HG02610 (cell line): ENCODE data around the gene WDFY3.

ENCODE experiments used
- ATAC-seq: cut with Tn5 transposase; IDR thresholded peaks from one replicate; pipeline ENCODE4 v1.9.1; 2021; ENCODE audit warnings: mild to moderate bottlenecking, moderate library complexity; ENCODE audit not compliant: unreplicated experiment

WDFY3 gene

GRCh38 chr4:84952004-84952403, 14.5 kb downstream of the WDFY3 start:
- ATAC-seq, result no peak

- ATAC-seq, result no peak
These were observed 18.4 kb downstream of the WDFY3 start for GRCh38 chr4:84948056-84948455.

- no peak for ATAC-seq
These were observed 21.5 kb downstream of the WDFY3 start for GRCh38 chr4:84944947-84945346.

GRCh38 chr4:84940960-84941359, 25.5 kb downstream of the WDFY3 start:
- no peak for ATAC-seq

- no peak for ATAC-seq
These were observed 27.4 kb downstream of the WDFY3 start for GRCh38 chr4:84939113-84939512.

GRCh38 chr4:84938316-84938715, 28.2 kb downstream of the WDFY3 start:
- no peak for ATAC-seq

GRCh38 chr4:84937381-84937977, 29.0 kb downstream of the WDFY3 start:
- ATAC-seq, result no peak

GRCh38 chr4:84936123-84936522, 30.4 kb downstream of the WDFY3 start:
- no peak for ATAC-seq

- no peak for ATAC-seq
These were observed 34.0 kb downstream of the WDFY3 start for GRCh38 chr4:84932462-84932861.

GRCh38 chr4:84931961-84932360, 34.5 kb downstream of the WDFY3 start:
- ATAC-seq, result no peak

GRCh38 chr4:84931274-84931673, 35.2 kb downstream of the WDFY3 start:
- ATAC-seq, result no peak

GRCh38 chr4:84928089-84928488, 38.4 kb downstream of the WDFY3 start:
- ATAC-seq, result no peak

- ATAC-seq, result no peak
These were observed 39.1 kb downstream of the WDFY3 start for GRCh38 chr4:84927428-84927827.

GRCh38 chr4:84925558-84925957, 40.9 kb downstream of the WDFY3 start:
- no peak for ATAC-seq

- no peak for ATAC-seq
These were observed 42.1 kb downstream of the WDFY3 start for GRCh38 chr4:84924434-84924833.

- ATAC-seq, result no peak
These were observed 45.9 kb downstream of the WDFY3 start for GRCh38 chr4:84920617-84921016.

- ATAC-seq, result no peak
These were observed 48.5 kb downstream of the WDFY3 start for GRCh38 chr4:84917869-84918600.

GRCh38 chr4:84917086-84917821, 49.2 kb downstream of the WDFY3 start:
- ATAC-seq, result no peak

- ATAC-seq, result no peak
These were observed 50.3 kb downstream of the WDFY3 start for GRCh38 chr4:84916227-84916626.

GRCh38 chr4:84915396-84915780, 51.1 kb downstream of the WDFY3 start:
- no peak for ATAC-seq

GRCh38 chr4:84914686-84915395, 51.6 kb downstream of the WDFY3 start:
- no peak for ATAC-seq
